ENCODE results near the gene LYZL1. TPM values are rescaled to one million over a fixed set of nuclear protein-coding genes. Genes with fewer than 3 reads are reported as not detected.
"Not testable (repeated sequence)": the region's sequence is repeated elsewhere in the genome, so short reads cannot be mapped to it uniquely, and the experiment has no call there.

LYZL1 gene
- total RNA-seq, 4 donors from 2014 or later, result not detected

- no peak overlapping the region for H3K27ac ChIP-seq
- TF ChIP-seq CTCF (IDR thresholded peaks at IDR 0.05) (no peak), POLR2AphosphoS5 (IDR thresholded peaks at IDR 0.05) (no peak), EP300 (IDR thresholded peaks at IDR 0.05) (no peak), POLR2A (IDR thresholded peaks at IDR 0.05) (no peak)
- H3K27me3 ChIP-seq, result no peaks in the 10 kb centered on the region
- no peaks in the 10 kb centered on the region for H3K36me3 ChIP-seq
- H3K4me1 ChIP-seq, result peaks cover 0 to 21% (median 0%) of the 10 kb centered on the region in 3 donors
- no peaks in the 10 kb centered on the region for H3K9me3 ChIP-seq
- 71 to 86% methylated on average over 1 to 2 of the region's 2 CpGs for WGBS, 2 donors (ENCODE audit: low coverage in 1 of 2)
- no peak overlapping the region for H3K4me3 ChIP-seq
- no peak for ATAC-seq
Measured at GRCh38 chr10:29317027-29317420, 28.2 kb downstream of the LYZL1 start.

GRCh38 chr10:29317423-29318021 lies 28.7 kb downstream of the LYZL1 start:
- ATAC-seq, result no peak
- no peaks in the 10 kb centered on the region for H3K27me3 ChIP-seq
- H3K27ac ChIP-seq, result no peak overlapping the region
- peaks cover 0 to 25% (median 0%) of the 10 kb centered on the region in 3 donors for H3K4me1 ChIP-seq
- H3K36me3 ChIP-seq, result no peaks in the 10 kb centered on the region
- H3K4me3 ChIP-seq, result no peak overlapping the region
- no peaks in the 10 kb centered on the region for H3K9me3 ChIP-seq
- WGBS, 2 donors (ENCODE audit: low coverage in 1 of 2), result 97 to 100% methylated on average over 2 to 5 of the region's 5 CpGs
- TF ChIP-seq POLR2A (IDR thresholded peaks at IDR 0.05), result no peak
- TF ChIP-seq CTCF (IDR thresholded peaks at IDR 0.05), result no peak
- TF ChIP-seq EP300 (IDR thresholded peaks at IDR 0.05), result no peak
- TF ChIP-seq POLR2AphosphoS5 (IDR thresholded peaks at IDR 0.05), result no peak

- H3K36me3 ChIP-seq, ATAC-seq, H3K9me3 ChIP-seq, H3K4me3 ChIP-seq, H3K27me3 ChIP-seq: not testable (repeated sequence)
- 9 to 30% methylated on average over 11 to 20 of the region's 22 CpGs for WGBS, 2 donors (ENCODE audit: low coverage in 1 of 2)
- Histone ChIP-seq H3K27ac (peak overlapping the region in 1 of 4 donors; percentile 40), H3K4me1 (peaks cover 0 to 34% (median 3%) of the 10 kb centered on the region in 3 donors)
Measured at GRCh38 chr10:29318141-29319071, 29.5 kb downstream of the LYZL1 start.

GRCh38 chr10:29319205-29319781 lies 30.4 kb downstream of the LYZL1 start:
- 88 to 89% methylated on average over 6 to 7 of the region's 13 CpGs for WGBS, 2 donors (ENCODE audit: low coverage in 1 of 2)
- Histone ChIP-seq H3K36me3 (no peaks in the 10 kb centered on the region), H3K27ac (no peak overlapping the region), H3K4me1 (peaks cover 0 to 38% (median 3%) of the 10 kb centered on the region in 3 donors), H3K4me3 (no peak overlapping the region), H3K27me3 (no peaks in the 10 kb centered on the region), H3K9me3 (no peaks in the 10 kb centered on the region)
- ATAC-seq, result no peak
- TF ChIP-seq POLR2A (IDR thresholded peaks at IDR 0.05) (no peak), CTCF (IDR thresholded peaks at IDR 0.05) (no peak)

- not testable (repeated sequence) for H3K4me3 ChIP-seq, H3K9me3 ChIP-seq, H3K36me3 ChIP-seq, H3K27me3 ChIP-seq, H3K27ac ChIP-seq, ATAC-seq
- WGBS, 2 donors (ENCODE audit: low coverage in 1 of 2), result 94 to 97% methylated on average over 2 to 4 of the region's 5 CpGs
- H3K4me1 ChIP-seq, result peaks cover 0 to 38% (median 3%) of the 10 kb centered on the region in 3 donors
Measured at GRCh38 chr10:29320680-29321121, 31.8 kb downstream of the LYZL1 start.

Data from gastroesophageal sphincter (tissue), 4 donors.